SK-N-SH (cell line): ENCODE measurements around the gene GMEB1. TPM values are rescaled to one million over a fixed set of nuclear protein-coding genes. Genes with fewer than 3 reads are reported as not detected.

Source experiments
- CTCF ChIA-PET: fragments of 300-600, 350-600 bp; formaldehyde crosslinking; extraction: SDS; loops from one replicate; lab custom pipeline; 2021; lab: Yijun Ruan, JAX
- POLR2A ChIA-PET: fragments of 350-600 bp; sonication (Branson Sonifier 250); formaldehyde crosslinking; extraction: SDS; loops from one replicate; lab custom pipeline; 2020; ENCODE audit warnings: antibody characterized with exemption, inconsistent platforms; lab: Yijun Ruan, JAX
- DNase-seq: peaks from one replicate; pipeline ENCODE4 v3.0.0; 2012
- H2AFZ ChIP-seq: fragments of 200-600 bp; sonication (generic); 2 replicates; pipeline ENCODE4 v1.8.1; 2016; ENCODE audit warnings: antibody characterized with exemption, mild to moderate bottlenecking, low read depth
- H3F3A ChIP-seq: fragments of 200-600 bp; sonication (generic); replicated peaks from 2 replicates; pipeline ENCODE3; 2016; ENCODE audit warnings: antibody characterized with exemption, mild to moderate bottlenecking; ENCODE audit not compliant: insufficient read depth
- H3K27ac ChIP-seq, 2 experiments: fragments of 200-500 bp in 1 of 2; fragments of 200-600 bp in 1 of 2; sonication (Bioruptor generic) in 1 of 2; sonication (generic), shearing (Covaris generic) in 1 of 2; 2 replicates each; pipeline versions ENCODE4 v1.5.1 to v1.6.1; 2014 to 2016; ENCODE audit warnings: low read depth in 2 of 2, inconsistent platforms in 1 of 2, low read length in 1 of 2, mild to moderate bottlenecking in 1 of 2, mixed read lengths in 1 of 2
- H3K27me3 ChIP-seq: fragments of 200-600 bp; sonication (generic), shearing (Covaris generic); 2 replicates; pipeline ENCODE4 v1.6.1; 2016; ENCODE audit warnings: mixed run types; ENCODE audit not compliant: insufficient read depth
- H3K36me3 ChIP-seq, 2 experiments: fragments of 200-500 bp in 1 of 2; fragments of 200-600 bp in 1 of 2; sonication (Bioruptor generic) in 1 of 2; sonication (generic) in 1 of 2; replicated peaks in 1 of 2; 2 replicates each; pipeline versions ENCODE3 to v1.5.1; 2014 to 2016; ENCODE audit warnings: low read length in 1 of 2, mild to moderate bottlenecking in 1 of 2; ENCODE audit not compliant: insufficient read depth in 2 of 2, control insufficient read depth in 1 of 2
- H3K4me1 ChIP-seq, 2 experiments: fragments of 200-500 bp in 1 of 2; fragments of 200-600 bp in 1 of 2; sonication (Bioruptor generic) in 1 of 2; sonication (generic), shearing (Covaris generic) in 1 of 2; 2 replicates each; pipeline versions ENCODE4 v1.5.1 to v1.6.1; 2014 to 2016; ENCODE audit warnings: low read depth in 1 of 2, low read length in 1 of 2, mixed run types in 1 of 2; ENCODE audit not compliant: insufficient read depth in 2 of 2, control insufficient read depth in 1 of 2
- H3K4me2 ChIP-seq: fragments of 200-600 bp; sonication (generic), shearing (Covaris generic); 2 replicates; pipeline ENCODE4 v1.6.1; 2017; ENCODE audit warnings: mixed run types
- H3K4me3 ChIP-seq, 2 experiments: fragments of 200-500 bp in 1 of 2; fragments of 200-600 bp in 1 of 2; sonication (Bioruptor generic) in 1 of 2; sonication (generic), shearing (Covaris generic) in 1 of 2; 2 replicates each; pipeline versions ENCODE4 v1.5.1 to v1.8.1; 2014 to 2016; ENCODE audit warnings: low read depth in 2 of 2, inconsistent platforms in 1 of 2, low read length in 1 of 2, mild to moderate bottlenecking in 1 of 2, mixed read lengths in 1 of 2, moderate library complexity in 1 of 2
- H3K79me2 ChIP-seq: fragments of 200-600 bp; sonication (generic); 2 replicates; pipeline ENCODE4 v1.8.1; 2017; ENCODE audit warnings: mild to moderate bottlenecking; ENCODE audit not compliant: insufficient read depth
- H3K9ac ChIP-seq: fragments of 200-600 bp; sonication (generic); 2 replicates; pipeline ENCODE4 v1.6.1; 2017; ENCODE audit warnings: mixed run types
- H3K9me2 ChIP-seq: fragments of 200-600 bp; sonication (generic); 2 replicates; pipeline ENCODE4 v1.6.1; 2017; ENCODE audit warnings: mixed run types
- H3K9me3 ChIP-seq: fragments of 200-600 bp; sonication (generic); 2 replicates; pipeline ENCODE4 v1.6.1; 2017; ENCODE audit warnings: mixed run types, mild to moderate bottlenecking, moderate library complexity
- H4K20me1 ChIP-seq: fragments of 200-600 bp; sonication (generic); 2 replicates; pipeline ENCODE4 v1.6.1; 2017; ENCODE audit warnings: mild to moderate bottlenecking, mixed run types; ENCODE audit not compliant: insufficient read depth
- CHD2 ChIP-seq: fragments of 150-350 bp; IDR thresholded peaks from 2 replicates; pipeline ENCODE4 v1.6.1; 2018; ENCODE audit warnings: low read length; ENCODE audit not compliant: partially characterized antibody
- FOSL2 ChIP-seq: IDR thresholded peaks from 2 replicates; pipeline ENCODE4 v1.4.0; 2012; ENCODE audit warnings: low read depth, mild to moderate bottlenecking, moderate library complexity, borderline replicate concordance
- FOXM1 ChIP-seq: IDR thresholded peaks from 2 replicates; pipeline ENCODE4 v1.4.0; 2012; ENCODE audit warnings: low read depth, mild to moderate bottlenecking
- GABPA ChIP-seq: IDR thresholded peaks from 2 replicates; pipeline ENCODE4 v1.4.0; 2012; ENCODE audit warnings: low read depth, mild to moderate bottlenecking
- JUND ChIP-seq: IDR thresholded peaks from 2 replicates; pipeline ENCODE4 v1.4.0; 2012
- MEF2A ChIP-seq: IDR thresholded peaks from 2 replicates; pipeline ENCODE4 v1.4.0; 2012; ENCODE audit warnings: low read depth, borderline replicate concordance
- MXI1 ChIP-seq: IDR thresholded peaks from 2 replicates; pipeline ENCODE4 v1.6.1; 2012; ENCODE audit warnings: mild to moderate bottlenecking, low read depth, low read length, improper control_type of control experiment
- RFX5 ChIP-seq: IDR thresholded peaks from 2 replicates; pipeline ENCODE4 v1.6.1; 2012; ENCODE audit warnings: mild to moderate bottlenecking, improper control_type of control experiment, low read length
- SIN3A ChIP-seq: IDR thresholded peaks from 2 replicates; pipeline ENCODE4 v1.6.1; 2012; ENCODE audit warnings: low read depth, mild to moderate bottlenecking, low read length, moderate library complexity, borderline replicate concordance
- SMC3 ChIP-seq: IDR thresholded peaks from 2 replicates; pipeline ENCODE4 v1.6.1; 2012; ENCODE audit warnings: low read depth, low read length, improper control_type of control experiment
- TEAD4 ChIP-seq: IDR thresholded peaks from 2 replicates; pipeline ENCODE4 v1.4.0; 2012; ENCODE audit warnings: mild to moderate bottlenecking, borderline replicate concordance; ENCODE audit not compliant: insufficient read depth
- USF2 ChIP-seq: fragments of 150-350 bp; IDR thresholded peaks from 2 replicates; pipeline ENCODE4 v1.6.1; 2017; ENCODE audit warnings: antibody characterized with exemption, low read length, low read depth, borderline replicate concordance
- WGBS: methylation state at CpG from one replicate; pipeline ENCODE4 v1.1.6; 2017; ENCODE audit warnings: low lambda C conversion rate; 5-methylcytosine and 5-hydroxymethylcytosine counted together
- polyA plus RNA-seq, 3 experiments: library from polyadenylated mRNA; depleted of rRNA; stranded (reverse); fragments of >200 nt; gene quantifications; 2 replicates each; pipeline ENCODE4 v1.2.3, GENCODE V29; 2012

Gene GMEB1
- polyA plus RNA-seq, 1 of the 3 experiments (the other 2 are of a cell fraction) = 3.6 TPM

DNA sequence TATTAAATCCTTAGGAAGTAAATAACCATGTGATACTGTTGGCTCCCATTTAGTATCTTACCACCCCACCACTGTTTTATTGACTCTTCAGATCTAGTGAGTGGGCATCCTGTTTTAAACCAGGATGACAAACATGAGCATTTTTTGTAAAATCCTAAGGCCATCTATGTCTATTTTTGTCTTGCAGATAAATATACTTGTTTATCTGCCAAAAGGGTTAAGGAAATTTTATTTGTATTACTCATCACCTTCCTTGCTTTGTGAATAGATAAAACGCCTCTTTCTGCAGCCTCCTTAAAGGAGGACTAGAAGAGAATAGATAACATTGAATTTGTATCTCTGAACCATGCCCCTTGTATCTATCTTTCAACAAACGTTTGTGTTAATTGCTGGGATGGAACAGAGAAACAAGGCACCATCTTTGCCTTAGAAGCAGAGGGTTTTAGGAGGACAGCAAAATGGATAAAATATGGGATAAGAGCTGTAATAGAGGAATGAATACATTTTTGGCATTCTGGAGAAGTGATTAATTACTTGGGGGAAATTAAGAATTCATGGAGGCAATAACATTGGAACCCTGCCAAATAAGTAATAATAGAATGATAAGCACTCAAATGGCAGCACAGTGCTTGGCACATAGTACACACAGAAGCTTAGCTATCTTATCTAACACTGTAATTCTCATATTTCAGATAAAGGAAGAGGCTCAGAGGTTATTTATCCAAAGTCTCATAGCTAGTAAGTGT lies 82.9 kb downstream of the GMEB1 start:
- no peak for DNase-seq
- WGBS = 7% methylated on average over 2 of the region's 2 CpGs
- H3K4me1 ChIP-seq = peaks cover 2 to 30% of the 10 kb centered on the region in 2 experiments; a peak in 3 of 4 replicates
- peak; percentile 87 for TF ChIP-seq MEF2A
- TF ChIP-seq FOSL2 = peak; percentile 48; the same call in 1 of the 2 replicates
- TF ChIP-seq JUND = peak; percentile 68
- no peak for TF ChIP-seq MXI1
- TF ChIP-seq, all 33 proteins: peak for 3
- Histone ChIP-seq H3K4me2 (peak overlapping the region; percentile 54), H3K9ac (no peak overlapping the region), H2AFZ (no peak overlapping the region), H3K36me3 (peaks cover 28 to 33% of the 10 kb centered on the region in 2 experiments), H3K4me3 (no peak overlapping the region), H4K20me1 (peaks cover 100% of the 10 kb centered on the region), H3K79me2 (peaks cover 100% of the 10 kb centered on the region), H3F3A (peaks cover 19% of the 10 kb centered on the region), H3K9me2 (no peaks in the 10 kb centered on the region), H3K27me3 (no peaks in the 10 kb centered on the region), H3K27ac (peak overlapping the region in 1 of 2 experiments; percentile 51; a peak in 2 of 4 replicates), H3K9me3 (no peaks in the 10 kb centered on the region)
- POLR2A ChIA-PET = interaction anchor here (1.0 to 1.9 kb wide), 3 partner anchors 11 to 103 kb away, joined by 3 to 5 read pairs (median 4); partner anchors contain the start of gene RNU11
- CTCF ChIA-PET = interaction anchor here (3.5 to 4.6 kb wide), 2 partner anchors 15 to 126 kb away, joined by 12 to 20 read pairs; partner anchors contain the start of gene YTHDF2

DNA sequence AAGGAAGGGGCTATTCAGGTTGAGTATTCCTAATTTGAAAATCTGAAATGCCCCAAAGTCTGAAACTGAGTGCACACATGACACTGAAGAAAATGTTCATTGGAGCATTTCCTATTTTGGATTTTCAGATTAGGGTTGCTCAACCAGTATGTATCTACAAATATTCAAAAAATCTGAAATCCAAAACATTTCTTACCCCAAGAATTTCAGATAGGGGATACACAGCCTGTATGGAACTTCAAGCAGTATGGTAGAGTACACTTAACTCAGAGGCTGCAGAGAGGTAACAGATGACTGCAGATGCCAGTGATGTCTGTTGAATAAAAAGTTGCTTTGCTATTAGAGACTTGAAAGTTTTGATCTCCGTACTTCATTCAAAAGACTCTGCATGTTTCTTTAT lies 87.1 kb downstream of the GMEB1 start:
- no peak overlapping the region for H3K4me3 ChIP-seq
- no peak for DNase-seq

More for the DNA sequence above, 87.1 kb downstream of the GMEB1 start:
- Histone ChIP-seq H3K9me3 (no peaks in the 10 kb centered on the region), H3K79me2 (peaks cover 100% of the 10 kb centered on the region), H4K20me1 (peaks cover 100% of the 10 kb centered on the region), H3F3A (peaks cover 8% of the 10 kb centered on the region), H3K27ac (no peak overlapping the region), H3K4me2 (peak overlapping the region; percentile 11; the same call in 1 of the 2 replicates), H2AFZ (no peak overlapping the region)
- ChIA-PET POLR2A (no interaction called here), CTCF (interaction anchor here (0.8 to 4.6 kb wide), 6 partner anchors 17 to 124 kb away, joined by 3 to 20 read pairs (median 5); partner anchors contain the start of gene YTHDF2)
- 89% methylated on average over 1 of the region's 1 CpG for WGBS
- TF ChIP-seq SMC3 = no peak
- no peak for TF ChIP-seq TEAD4
- TF ChIP-seq CHD2 = no peak
- no peak for TF ChIP-seq GABPA
- TF ChIP-seq RFX5 = no peak
- TF ChIP-seq FOXM1 = no peak
- no peak for TF ChIP-seq USF2
- no peak for TF ChIP-seq SIN3A
- TF ChIP-seq, all 33 proteins: peak for 0
- Histone ChIP-seq H3K27me3 (no peaks in the 10 kb centered on the region), H3K9me2 (no peaks in the 10 kb centered on the region), H3K36me3 (peaks cover 29 to 38% of the 10 kb centered on the region in 2 experiments), H3K4me1 (peaks cover 4 to 16% of the 10 kb centered on the region in 2 experiments; a peak in 3 of 4 replicates), H3K9ac (no peak overlapping the region)
